HEK293T (cell line): ENCODE measurements around the gene ZNF791.

ENCODE experiments used
- HDGF ChIP-seq: fragments of 450-650 bp; IDR thresholded peaks from 2 replicates; pipeline ENCODE4 v1.6.1; 2017; ENCODE audit warnings: antibody characterized with exemption, borderline replicate concordance
- LEF1 ChIP-seq: fragments of 450-650 bp; IDR thresholded peaks from 2 replicates; pipeline ENCODE4 v1.6.1; 2017; ENCODE audit warnings: mild to moderate bottlenecking, borderline replicate concordance
- SP1 ChIP-seq: fragments of 450-650 bp; IDR thresholded peaks from 2 replicates; pipeline ENCODE4 v1.6.1; 2017

DNA sequence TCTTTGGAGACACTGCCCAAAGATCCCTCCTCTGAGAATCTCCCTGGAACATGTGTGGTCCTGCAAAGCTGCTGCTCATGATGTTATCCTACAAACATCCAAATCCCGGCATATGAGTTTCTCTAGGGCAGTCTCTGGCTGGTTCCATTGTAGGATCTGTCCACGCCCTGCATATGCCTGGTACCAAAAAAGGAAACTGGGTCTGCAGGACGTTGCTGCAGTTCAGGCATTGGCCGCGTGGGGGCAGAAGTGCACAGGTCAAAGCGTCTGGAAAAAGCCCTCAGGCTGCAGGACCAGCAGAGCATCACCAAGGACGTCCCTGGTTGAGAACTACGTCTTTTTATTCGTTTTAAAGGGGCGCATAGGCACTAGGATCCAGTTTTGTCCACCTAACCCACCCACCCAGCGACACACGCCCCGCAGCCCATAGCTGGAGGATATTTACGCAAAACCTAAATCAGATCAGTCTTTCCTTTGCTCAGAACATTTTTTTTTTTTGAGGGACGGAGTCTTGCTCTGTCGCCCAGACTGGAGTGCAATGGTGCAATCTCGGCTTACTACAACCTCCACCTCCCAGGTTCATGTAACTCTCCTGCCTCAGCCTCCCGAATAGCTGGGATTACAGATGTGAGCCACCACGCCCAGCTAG lies 46.6 kb upstream of the ZNF791 start:
- TF ChIP-seq LEF1: no peak
- TF ChIP-seq HDGF: no peak
- no peak for TF ChIP-seq SP1
